Peyer's patch (tissue), 4 donors: ENCODE results near the gene CCDC150. TPM values are rescaled to one million over a fixed set of nuclear protein-coding genes. Genes with fewer than 3 reads are reported as not detected.

ENCODE experiments used
- DNase-seq, 3 donors: peaks; one replicate each; pipeline ENCODE4 v3.0.0-alpha.2; 2017 to 2019
- H3K27ac ChIP-seq, 4 donors: fragments of 200-600 bp; sonication (generic); one replicate each; pipeline ENCODE4 v1.5.1; 2016 to 2019
- H3K27me3 ChIP-seq, 2 donors: fragments of 200-600 bp; sonication (generic); one replicate each; pipeline ENCODE4 v1.5.1; 2019
- H3K36me3 ChIP-seq, 3 donors: fragments of 200-600 bp; sonication (generic); one replicate each; pipeline ENCODE4 v1.5.1; 2016 to 2019
- H3K4me1 ChIP-seq, 4 donors: fragments of 200-600 bp; sonication (generic); one replicate each; pipeline ENCODE4 v1.5.1; 2016 to 2019
- H3K4me3 ChIP-seq, 4 donors: fragments of 200-600 bp; sonication (generic); 1 replicate in 3 of 4; 2 replicates in 1 of 4; pipeline ENCODE4 v1.5.1; 2016 to 2019; ENCODE audit warnings: mild to moderate bottlenecking in 1 of 4
- H3K9me3 ChIP-seq, 4 donors: fragments of 200-600 bp; sonication (generic); one replicate each; pipeline ENCODE4 v1.5.1; 2016 to 2019; ENCODE audit warnings: mild to moderate bottlenecking in 1 of 4
- POLR2A ChIP-seq, 2 donors: fragments of 450-650 bp; IDR thresholded peaks; one replicate each; pipeline ENCODE4 v1.5.1; 2017; ENCODE audit warnings: antibody characterized with exemption in 2 of 2, mild to moderate bottlenecking in 2 of 2, moderate library complexity in 2 of 2
- total RNA-seq, 4 donors: library from RNA; depleted of rRNA; stranded (reverse); fragments of >200 nt; gene quantifications; one replicate each; pipeline ENCODE4 v1.1.0, GENCODE V29; 2016
- TF ChIP-seq, protein P1 (sequence below), 6 experiments: fragments of 450-650 bp in 4 of 6; fragments of 200-600 bp in 2 of 6; sonication (generic) in 1 of 6; IDR thresholded peaks; one replicate each; pipeline ENCODE4 v1.5.1; 2017 to 2019; ENCODE audit warnings: antibody characterized with exemption in 6 of 6, mild to moderate bottlenecking in 3 of 6, moderate library complexity in 1 of 6

CCDC150 gene
- 10 to 100 TPM in 3 of 4 donors, 1 to 10 TPM in 1; 3.9 to 69.3 (median 13.6) TPM for total RNA-seq

DNA sequence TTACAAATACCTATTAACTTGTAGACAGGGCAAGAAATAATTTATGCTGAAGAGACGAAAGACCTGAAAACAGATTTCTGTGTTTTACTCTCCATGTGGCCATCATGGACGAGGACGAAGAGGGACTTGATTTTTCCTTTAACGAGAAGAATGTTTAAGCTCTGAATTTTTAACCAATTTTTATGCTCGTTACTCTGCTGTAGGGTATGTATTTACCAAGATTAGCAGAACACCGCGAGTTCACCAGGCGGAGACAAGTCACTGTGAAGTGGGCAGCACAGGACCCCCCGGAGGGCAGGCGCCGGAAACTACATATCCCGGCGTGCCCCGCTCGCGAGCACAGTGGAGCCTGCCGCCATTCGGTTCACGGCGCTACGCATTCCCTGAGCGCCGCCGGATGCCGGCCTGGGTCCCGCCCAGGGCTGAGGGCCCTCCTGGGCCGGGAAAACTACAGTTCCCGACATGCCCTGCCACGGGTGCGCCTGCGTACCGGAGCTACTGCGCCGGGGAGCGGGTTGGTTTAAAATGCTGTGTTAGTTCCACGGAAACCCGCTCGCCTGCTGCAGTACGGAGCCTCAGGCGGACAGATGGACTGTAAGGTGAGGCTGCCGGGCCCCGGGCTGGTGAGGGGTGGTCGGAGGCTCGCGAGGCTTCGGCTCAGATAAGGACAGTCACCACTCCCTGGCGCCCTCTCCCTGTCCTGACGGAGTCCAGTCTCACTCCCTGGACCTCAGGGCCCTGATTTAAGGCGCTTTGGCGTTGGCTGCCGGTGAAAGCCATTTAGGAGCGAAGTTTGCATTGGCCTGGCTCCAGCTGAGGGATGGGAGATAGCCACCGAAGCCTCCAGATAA is at the start of gene CCDC150:
Gene CCDC150, plus strand, starts transcription at position 536 of the 851 bp plus-strand sequence. Its CDS starts 52 bp downstream, at position 588.
- peak within 1 kb of the TSS in 3 of 4 donors; percentile 27 to 51 (median 36) for H3K27ac ChIP-seq

DNA sequence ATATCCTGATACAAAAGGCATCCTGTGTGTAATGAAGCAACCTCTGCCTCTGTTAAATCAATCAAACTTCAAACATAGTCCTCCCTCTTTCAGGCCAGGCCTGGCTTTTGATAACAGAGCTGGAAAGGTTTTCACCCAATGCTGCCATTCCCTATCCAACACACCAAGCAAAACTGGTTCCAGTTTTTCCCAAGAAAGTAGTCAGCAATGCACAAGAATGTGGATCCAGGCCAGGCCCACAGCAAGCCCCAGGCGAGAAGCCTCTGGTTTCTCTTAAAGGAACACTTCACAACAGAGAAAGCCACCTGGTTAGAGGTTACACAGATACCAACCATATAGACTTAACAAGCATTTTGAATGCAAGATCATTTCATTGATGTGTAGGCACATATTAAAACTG is 49.2 kb upstream of the CCDC150 start:
- no peak for DNase-seq
- Histone ChIP-seq H3K36me3 (no peaks in the 10 kb centered on the region), H3K4me1 (peaks cover 0 to 8% (median 2%) of the 10 kb centered on the region in 4 donors), H3K27ac (no peak overlapping the region), H3K27me3 (no peaks in the 10 kb centered on the region), H3K4me3 (no peak overlapping the region), H3K9me3 (no peaks in the 10 kb centered on the region)
- no peak for TF ChIP-seq POLR2A (IDR thresholded peaks at IDR 0.05)
- TF ChIP-seq, protein P1, sequence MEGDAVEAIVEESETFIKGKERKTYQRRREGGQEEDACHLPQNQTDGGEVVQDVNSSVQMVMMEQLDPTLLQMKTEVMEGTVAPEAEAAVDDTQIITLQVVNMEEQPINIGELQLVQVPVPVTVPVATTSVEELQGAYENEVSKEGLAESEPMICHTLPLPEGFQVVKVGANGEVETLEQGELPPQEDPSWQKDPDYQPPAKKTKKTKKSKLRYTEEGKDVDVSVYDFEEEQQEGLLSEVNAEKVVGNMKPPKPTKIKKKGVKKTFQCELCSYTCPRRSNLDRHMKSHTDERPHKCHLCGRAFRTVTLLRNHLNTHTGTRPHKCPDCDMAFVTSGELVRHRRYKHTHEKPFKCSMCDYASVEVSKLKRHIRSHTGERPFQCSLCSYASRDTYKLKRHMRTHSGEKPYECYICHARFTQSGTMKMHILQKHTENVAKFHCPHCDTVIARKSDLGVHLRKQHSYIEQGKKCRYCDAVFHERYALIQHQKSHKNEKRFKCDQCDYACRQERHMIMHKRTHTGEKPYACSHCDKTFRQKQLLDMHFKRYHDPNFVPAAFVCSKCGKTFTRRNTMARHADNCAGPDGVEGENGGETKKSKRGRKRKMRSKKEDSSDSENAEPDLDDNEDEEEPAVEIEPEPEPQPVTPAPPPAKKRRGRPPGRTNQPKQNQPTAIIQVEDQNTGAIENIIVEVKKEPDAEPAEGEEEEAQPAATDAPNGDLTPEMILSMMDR (IDR thresholded peaks at IDR 0.05) = no peak

More for the DNA sequence above, at the start of gene CCDC150:
- no peaks in the 10 kb centered on the region for H3K27me3 ChIP-seq
- peaks cover 0 to 6% (median 0%) of the 10 kb centered on the region in 4 donors for H3K4me1 ChIP-seq
- no peaks in the 10 kb centered on the region for H3K36me3 ChIP-seq
- DNase-seq = peak; percentile 87 to 97 (median 93)
- H3K9me3 ChIP-seq = no peaks in the 10 kb centered on the region
- TF ChIP-seq POLR2A (IDR thresholded peaks at IDR 0.05) = no peak
- TF ChIP-seq, protein P1 (IDR thresholded peaks at IDR 0.05) = peak in 2 of 6 experiments; percentile 17 to 21
- peak within 1 kb of the TSS; percentile 46 to 77 (median 62) for H3K4me3 ChIP-seq

DNA sequence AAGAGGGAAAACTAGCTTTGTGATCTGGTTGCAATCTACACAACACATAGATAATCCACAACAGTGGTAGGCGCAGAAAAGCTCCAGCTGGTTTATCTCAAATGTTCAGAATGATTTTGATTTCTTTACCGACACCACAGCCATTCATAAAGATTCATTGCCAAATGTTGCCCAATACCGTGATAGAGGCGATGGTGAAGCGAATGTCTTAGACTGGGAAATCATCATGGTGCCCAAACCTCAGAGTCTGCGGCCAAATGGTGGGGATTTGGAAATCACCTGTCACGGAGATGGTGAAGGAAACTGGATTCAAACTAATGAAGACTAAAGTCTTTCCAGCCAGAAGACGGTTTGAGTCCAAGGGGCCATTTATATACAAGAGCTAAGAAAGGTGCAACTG is 48.5 kb upstream of the CCDC150 start:
- no peak for TF ChIP-seq POLR2A (IDR thresholded peaks at IDR 0.05)
- peaks cover 0 to 8% (median 2%) of the 10 kb centered on the region in 4 donors for H3K4me1 ChIP-seq
- no peak overlapping the region for H3K4me3 ChIP-seq
- H3K27me3 ChIP-seq = no peaks in the 10 kb centered on the region
- no peak overlapping the region for H3K27ac ChIP-seq
- H3K36me3 ChIP-seq = no peaks in the 10 kb centered on the region
- H3K9me3 ChIP-seq = no peaks in the 10 kb centered on the region
- no peak for DNase-seq

DNA sequence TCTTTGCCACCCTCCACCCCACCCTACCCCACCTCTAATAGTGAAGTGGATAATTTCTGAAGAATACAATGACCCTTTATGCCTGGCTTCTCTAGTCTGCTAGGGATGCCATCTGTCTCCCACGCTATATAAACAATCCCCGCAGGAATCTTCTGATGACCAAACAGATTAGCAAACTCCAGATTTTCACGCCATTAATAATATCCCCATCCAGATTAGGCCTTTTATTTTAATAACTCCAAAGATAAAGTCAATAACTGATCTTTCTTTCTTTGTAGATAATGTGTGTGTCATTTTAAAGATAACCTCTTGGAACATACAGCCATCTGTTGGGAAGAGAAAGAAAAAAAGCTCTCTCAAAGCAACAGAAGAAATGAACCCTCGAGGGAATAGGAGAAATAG is 47.9 kb upstream of the CCDC150 start:
- no peaks in the 10 kb centered on the region for H3K9me3 ChIP-seq
- peaks cover 0 to 8% (median 2%) of the 10 kb centered on the region in 4 donors for H3K4me1 ChIP-seq
- no peak for DNase-seq
- no peaks in the 10 kb centered on the region for H3K36me3 ChIP-seq
- H3K27ac ChIP-seq = no peak overlapping the region
- no peak overlapping the region for H3K4me3 ChIP-seq
- no peaks in the 10 kb centered on the region for H3K27me3 ChIP-seq
- TF ChIP-seq, protein P1 (IDR thresholded peaks at IDR 0.05) = no peak
- TF ChIP-seq POLR2A (IDR thresholded peaks at IDR 0.05) = no peak

DNA sequence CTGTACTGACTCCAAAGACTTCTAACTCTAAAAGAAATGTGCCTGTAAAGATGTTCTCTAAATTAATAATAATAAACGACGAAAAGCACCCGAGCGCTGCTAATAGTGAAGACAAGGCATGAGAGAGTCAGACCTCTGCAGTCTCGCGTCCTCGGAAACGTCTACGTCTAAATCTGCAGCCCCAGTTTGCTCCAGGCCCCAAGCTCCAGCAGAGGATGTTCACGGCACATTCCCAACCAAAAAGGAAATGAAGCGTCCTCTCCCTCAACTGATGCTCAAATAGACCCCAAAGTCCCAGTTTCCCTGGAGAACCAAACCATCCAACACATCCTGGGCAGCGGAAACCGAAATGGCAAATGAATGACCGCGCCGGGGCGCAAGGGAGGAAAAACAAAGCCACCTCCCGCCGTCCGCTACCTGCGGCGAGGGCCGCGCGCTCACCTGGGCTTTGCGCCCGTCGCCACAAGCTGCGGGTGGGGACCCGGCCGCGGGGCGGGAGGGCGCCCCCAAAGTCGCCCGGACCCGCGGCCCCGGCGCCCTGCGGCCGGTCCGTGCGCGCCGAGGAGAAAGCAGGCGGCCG is 47.1 kb upstream of the CCDC150 start:
- H3K36me3 ChIP-seq = no peaks in the 10 kb centered on the region
- peaks cover 0 to 8% (median 2%) of the 10 kb centered on the region in 4 donors for H3K4me1 ChIP-seq
- DNase-seq = peak in 1 of 3 donors; percentile 51
- no peaks in the 10 kb centered on the region for H3K27me3 ChIP-seq
- TF ChIP-seq POLR2A (IDR thresholded peaks at IDR 0.05) = no peak
- TF ChIP-seq, protein P1 (IDR thresholded peaks at IDR 0.05) = no peak
- H3K27ac ChIP-seq = no peak overlapping the region
- peak overlapping the region; percentile 29 to 82 (median 53) for H3K4me3 ChIP-seq
- H3K9me3 ChIP-seq = no peaks in the 10 kb centered on the region
